IMR-90 (cell line): ENCODE measurements around the gene SLC12A7. TPM values are rescaled to one million over a fixed set of nuclear protein-coding genes. Genes with fewer than 3 reads are reported as not detected.

Experiments used
- ATAC-seq: fragments of 200-7000 bp; cut with Tn5 transposase; 2 replicates; pipeline ENCODE4 v1.9.1; 2020; ENCODE audit warnings: low read depth, mild to moderate bottlenecking, moderate library complexity
- BruUV-seq: library from RNA; stranded (reverse); fragments of 400-500 nt; replicated peaks from 2 replicates; lab custom pipeline; 2021; lab: Mats Ljungman, UMichigan
- CTCF ChIA-PET: fragments of 300-600 bp; formaldehyde crosslinking; extraction: SDS; loops from one replicate; lab custom pipeline; 2021; ENCODE audit warnings: antibody characterized with exemption; lab: Yijun Ruan, JAX
- POLR2A ChIA-PET: fragments of 300-600 bp; sonication (Branson Sonifier 250); formaldehyde crosslinking; loops from one replicate; lab custom pipeline; 2022; ENCODE audit warnings: antibody characterized with exemption; ENCODE audit not compliant: unreplicated experiment; lab: Charles Lee
- DNase-seq: peaks from one replicate; pipeline ENCODE4 v3.0.0; 2013
- H2AFZ ChIP-seq: replicated peaks from 2 replicates; pipeline ENCODE3; 2013; ENCODE audit warnings: low read length, mild to moderate bottlenecking; ENCODE audit not compliant: poor library complexity
- H2AK5ac ChIP-seq: 2 replicates; pipeline ENCODE4 v1.6.1; 2013; ENCODE audit warnings: low read depth, low read length, inconsistent platforms
- H2AK9ac ChIP-seq: replicated peaks from 2 replicates; pipeline ENCODE3; 2013; ENCODE audit warnings: mild to moderate bottlenecking, low read depth, low read length, moderate library complexity; ENCODE audit not compliant: poor library complexity
- H2BK120ac ChIP-seq: 2 replicates; pipeline ENCODE4 v1.6.1; 2013; ENCODE audit warnings: low read depth, low read length, inconsistent platforms
- H2BK15ac ChIP-seq: 3 replicates; pipeline ENCODE4 v1.6.1; 2013; ENCODE audit warnings: low read depth, low read length, inconsistent platforms
- H2BK20ac ChIP-seq: 2 replicates; pipeline ENCODE4 v1.6.1; 2013; ENCODE audit warnings: low read depth, mild to moderate bottlenecking, inconsistent platforms, low read length, moderate library complexity
- H2BK5ac ChIP-seq: 2 replicates; pipeline ENCODE4 v1.6.1; 2013; ENCODE audit warnings: mild to moderate bottlenecking, low read depth, low read length, inconsistent platforms; ENCODE audit not compliant: poor library complexity, severe bottlenecking
- H3K14ac ChIP-seq: replicated peaks from 2 replicates; pipeline ENCODE4 v1.6.1; 2013; ENCODE audit warnings: low read depth, low read length, inconsistent platforms
- H3K18ac ChIP-seq: 2 replicates; pipeline ENCODE4 v1.6.1; 2013; ENCODE audit warnings: low read depth, low read length, control low read depth
- H3K23ac ChIP-seq: 2 replicates; pipeline ENCODE4 v1.6.1; 2013; ENCODE audit warnings: low read depth, low read length, inconsistent platforms
- H3K27ac ChIP-seq: 2 replicates; pipeline ENCODE4 v1.5.1; 2013; ENCODE audit warnings: mild to moderate bottlenecking, control low read depth, low read length; ENCODE audit not compliant: insufficient read depth
- H3K27me3 ChIP-seq: 2 replicates; pipeline ENCODE4 v1.6.1; 2013; ENCODE audit warnings: low read length; ENCODE audit not compliant: control insufficient read depth, insufficient read depth
- H3K36me3 ChIP-seq: 2 replicates; pipeline ENCODE4 v1.6.1; 2013; ENCODE audit warnings: low read length, mixed read lengths; ENCODE audit not compliant: control insufficient read depth, insufficient read depth
- H3K4ac ChIP-seq: 2 replicates; pipeline ENCODE4 v1.6.1; 2013; ENCODE audit warnings: low read depth, low read length, inconsistent platforms
- H3K4me1 ChIP-seq: 2 replicates; pipeline ENCODE4 v1.6.1; 2013; ENCODE audit warnings: low read length, mixed read lengths; ENCODE audit not compliant: control insufficient read depth, insufficient read depth
- H3K4me2 ChIP-seq: 2 replicates; pipeline ENCODE4 v1.6.1; 2013; ENCODE audit warnings: low read depth, mild to moderate bottlenecking, control low read depth, low read length, moderate library complexity
- H3K4me3 ChIP-seq: 2 replicates; pipeline ENCODE4 v1.5.1; 2013; ENCODE audit warnings: low read depth, mild to moderate bottlenecking, control low read depth, low read length, moderate library complexity; ENCODE audit not compliant: insufficient read depth
- H3K56ac ChIP-seq: 2 replicates; pipeline ENCODE4 v1.6.1; 2013; ENCODE audit warnings: low read length, inconsistent platforms; ENCODE audit not compliant: insufficient read depth; ENCODE audit errors: extremely low read depth
- H3K79me1 ChIP-seq, 2 experiments: 2 replicates each; pipeline ENCODE4 v1.6.1; 2013; ENCODE audit warnings: low read length in 2 of 2, inconsistent platforms in 1 of 2, low read depth in 1 of 2
- H3K9ac ChIP-seq: 2 replicates; pipeline ENCODE4 v1.6.1; 2013; ENCODE audit warnings: low read depth, low read length, control low read depth
- H3K9me1 ChIP-seq: 2 replicates; pipeline ENCODE4 v1.6.1; 2013; ENCODE audit warnings: low read length, inconsistent platforms; ENCODE audit not compliant: insufficient read depth
- H3K9me3 ChIP-seq: 2 replicates; pipeline ENCODE4 v1.6.1; 2013; ENCODE audit warnings: low read length; ENCODE audit not compliant: control insufficient read depth, insufficient read depth
- H4K20me1 ChIP-seq: 2 replicates; pipeline ENCODE4 v1.6.1; 2013; ENCODE audit warnings: low read length, inconsistent platforms; ENCODE audit not compliant: insufficient read depth
- H4K5ac ChIP-seq: 2 replicates; pipeline ENCODE4 v1.6.1; 2013; ENCODE audit warnings: mild to moderate bottlenecking, low read depth, low read length, control low read depth
- H4K8ac ChIP-seq, 2 experiments: 2 replicates each; pipeline ENCODE4 v1.6.1; 2013; ENCODE audit warnings: low read depth in 2 of 2, low read length in 2 of 2, control low read depth in 1 of 2, inconsistent platforms in 1 of 2
- H4K91ac ChIP-seq: 2 replicates; pipeline ENCODE4 v1.6.1; 2013; ENCODE audit warnings: low read depth, low read length, inconsistent platforms; ENCODE audit not compliant: insufficient read depth
- CEBPB ChIP-seq: IDR thresholded peaks from 2 replicates; pipeline ENCODE4 v1.6.1; 2012; ENCODE audit warnings: low read depth, low read length, improper control_type of control experiment
- ELK1 ChIP-seq: fragments of 150-350 bp; IDR thresholded peaks from 2 replicates; pipeline ENCODE4 v1.6.1; 2016; ENCODE audit warnings: low read depth, mild to moderate bottlenecking, low read length, moderate library complexity, borderline replicate concordance
- SMC3 ChIP-seq: fragments of 150-350 bp; IDR thresholded peaks from 2 replicates; pipeline ENCODE4 v1.6.1; 2016; ENCODE audit warnings: low read depth, mild to moderate bottlenecking, antibody characterized with exemption, low read length, moderate library complexity
- USF2 ChIP-seq: fragments of 150-350 bp; IDR thresholded peaks from 2 replicates; pipeline ENCODE4 v1.6.1; 2017; ENCODE audit warnings: mild to moderate bottlenecking, antibody characterized with exemption, low read length, low read depth
- WGBS, 2 experiments: methylation state at CpG; one replicate each; pipeline versions ENCODE4 v1.1.5 to v1.1.7; 2013; ENCODE audit warnings: missing lambda C conversion rate in 2 of 2; ENCODE audit not compliant: insufficient read length in 1 of 2; ENCODE audit errors: extremely low coverage in 2 of 2; 5-methylcytosine and 5-hydroxymethylcytosine counted together
- dilution Hi-C: fragments of 300-500 bp; cut with HindIII; formaldehyde crosslinking; loops from one replicate; pipeline ENCODE4 v1.14.3; 2018; ENCODE audit warnings: low sequenced_read_pairs; ENCODE audit not compliant: unreplicated experiment
- in situ Hi-C: fragments of 300-500 bp; cut with MboI; formaldehyde crosslinking; loops from 3 replicates; pipeline ENCODE4 v1.14.3; 2019; ENCODE audit warnings: low sequenced_read_pairs, inconsistent platforms, mixed read lengths
- intact Hi-C: fragments of 100-400 bp; cut with micrococcal nuclease; formaldehyde crosslinking; loops from 2 replicates; pipeline ENCODE4 v1.10.0; 2022
- polyA plus RNA-seq, 3 experiments: library from polyadenylated mRNA; depleted of rRNA; stranded (reverse); fragments of >200 nt; gene quantifications; 2 replicates each; pipeline ENCODE4 v1.2.3, GENCODE V29; 2012; ENCODE audit warnings: low replicate concordance in 1 of 3
- total RNA-seq: library from RNA; depleted of rRNA; stranded (reverse); fragments of >200 nt; gene quantifications from 2 replicates; pipeline ENCODE4 v1.2.3, GENCODE V29; 2012

SLC12A7 gene
- total and polyA plus RNA-seq, 2 of the 4 experiments (the other 2 are of a cell fraction): 3.0 to 6.1 TPM

GRCh38 chr5:1135696-1136525 lies 24.0 kb upstream of the SLC12A7 start:
- POLR2A ChIA-PET: no interaction called here
- no peak overlapping the region for H3K9ac ChIP-seq
- no peak overlapping the region for H3K14ac ChIP-seq
- in situ Hi-C loops: loop anchor here (10.0 kb wide), 1 partner anchor 201 kb away; no protein-coding TSS in a partner anchor
- ATAC-seq (no peak), DNase-seq (no peak)
- H4K91ac ChIP-seq: no peak overlapping the region
- no peaks in the 10 kb centered on the region for H4K20me1 ChIP-seq
- CTCF ChIA-PET: interaction anchor here (1.0 kb wide), 1 partner anchor 212 kb away, joined by 3 read pairs; no protein-coding TSS in a partner anchor
- peaks cover 40% of the 10 kb centered on the region; the same call in 1 of the 2 replicates for H3K27me3 ChIP-seq
- no peak for TF ChIP-seq CEBPB
- TF ChIP-seq ELK1: no peak
- TF ChIP-seq SMC3: no peak
- no peak for TF ChIP-seq USF2
- no peak overlapping the region for H3K4me3 ChIP-seq
- H3K4me1 ChIP-seq: no peaks in the 10 kb centered on the region
- H2AK5ac ChIP-seq: no peak overlapping the region
- BruUV-seq: no TSS peak
- H3K27ac ChIP-seq: no peak overlapping the region
- H4K5ac ChIP-seq: no peak overlapping the region
- H4K8ac ChIP-seq: no peak overlapping the region
- H3K36me3 ChIP-seq: no peaks in the 10 kb centered on the region
- no peak overlapping the region for H2AFZ ChIP-seq
- 68% methylated on average over 16 of the region's 27 CpGs; no CpG with 5 or more reads in 1 of the 2 experiments for WGBS, 2 experiments
- H3K79me1 ChIP-seq: no peaks in the 10 kb centered on the region
- H3K4ac ChIP-seq: no peak overlapping the region
- H2BK15ac ChIP-seq: no peak overlapping the region
- H3K9me1 ChIP-seq: no peaks in the 10 kb centered on the region
- H3K4me2 ChIP-seq: no peak overlapping the region
- intact Hi-C loops: no loop called here
- H3K18ac ChIP-seq: no peak overlapping the region
- H2BK120ac ChIP-seq: no peak overlapping the region
- no peak overlapping the region for H2BK20ac ChIP-seq
- no peak overlapping the region for H3K23ac ChIP-seq
- H3K9me3 ChIP-seq: no peaks in the 10 kb centered on the region
- H2BK5ac ChIP-seq: no peak overlapping the region
- H2AK9ac ChIP-seq: no peak overlapping the region
- no peak overlapping the region for H3K56ac ChIP-seq
- dilution Hi-C loops: no loop called here
